Activated CD8-positive, alpha-beta memory T cell treated with anti-CD3 and anti-CD28 coated beads for 36 hours (primary cell): ENCODE measurements around the gene KRT16. TPM values are rescaled to one million over a fixed set of nuclear protein-coding genes. Genes with fewer than 3 reads are reported as not detected.
"Not testable (repeated sequence)": the region's sequence is repeated elsewhere in the genome, so short reads cannot be mapped to it uniquely, and the experiment has no call there.

Source experiments
- CTCF ChIA-PET: fragments of 350-600 bp; sonication (Branson Sonifier 250); formaldehyde crosslinking; loops from one replicate; lab custom pipeline; 2021; ENCODE audit warnings: antibody characterized with exemption; lab: Charles Lee
- POLR2A ChIA-PET: fragments of 350-600 bp; sonication (Branson Sonifier 250); formaldehyde crosslinking; loops from one replicate; lab custom pipeline; 2021; ENCODE audit warnings: antibody characterized with exemption; lab: Charles Lee
- total RNA-seq, 2 experiments: library from RNA; stranded (reverse); gene quantifications; one replicate each; pipeline ENCODE4 v1.2.3, GENCODE V29; 2021

Gene KRT16
- total RNA-seq, 2 experiments from 2014 or later, result not detected

DNA sequence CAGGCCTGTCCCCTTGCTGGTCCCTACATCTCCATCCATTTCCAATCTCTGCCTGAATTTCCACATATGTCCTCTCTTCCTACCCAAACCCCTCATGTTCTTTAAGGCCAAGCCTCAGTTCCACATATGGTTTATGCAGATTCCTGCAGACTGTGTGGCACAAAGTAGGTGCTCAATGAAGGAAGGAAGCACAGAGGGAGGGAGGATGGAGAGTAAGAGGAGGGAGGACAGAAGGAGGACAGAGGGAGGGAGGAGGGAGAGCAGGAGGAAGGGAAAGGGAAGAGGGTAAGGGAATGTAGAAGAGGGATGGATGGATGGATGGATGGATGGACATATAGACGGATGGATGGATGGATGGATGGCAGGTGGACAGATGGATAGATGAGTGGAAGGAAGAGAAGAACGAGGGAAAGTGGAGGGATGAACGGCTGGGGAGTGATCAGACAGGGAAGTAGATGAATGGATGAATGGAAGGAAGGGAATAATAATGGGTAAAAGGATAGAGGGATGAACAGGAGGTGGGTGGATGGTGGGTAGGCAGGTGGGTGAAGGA, 18.1 kb downstream of the KRT16 start:
- ChIA-PET CTCF (interaction anchor here (1.6 kb wide), 1 partner anchor 45 kb away, joined by 5 read pairs; no protein-coding TSS in a partner anchor), POLR2A (no interaction called here)

DNA sequence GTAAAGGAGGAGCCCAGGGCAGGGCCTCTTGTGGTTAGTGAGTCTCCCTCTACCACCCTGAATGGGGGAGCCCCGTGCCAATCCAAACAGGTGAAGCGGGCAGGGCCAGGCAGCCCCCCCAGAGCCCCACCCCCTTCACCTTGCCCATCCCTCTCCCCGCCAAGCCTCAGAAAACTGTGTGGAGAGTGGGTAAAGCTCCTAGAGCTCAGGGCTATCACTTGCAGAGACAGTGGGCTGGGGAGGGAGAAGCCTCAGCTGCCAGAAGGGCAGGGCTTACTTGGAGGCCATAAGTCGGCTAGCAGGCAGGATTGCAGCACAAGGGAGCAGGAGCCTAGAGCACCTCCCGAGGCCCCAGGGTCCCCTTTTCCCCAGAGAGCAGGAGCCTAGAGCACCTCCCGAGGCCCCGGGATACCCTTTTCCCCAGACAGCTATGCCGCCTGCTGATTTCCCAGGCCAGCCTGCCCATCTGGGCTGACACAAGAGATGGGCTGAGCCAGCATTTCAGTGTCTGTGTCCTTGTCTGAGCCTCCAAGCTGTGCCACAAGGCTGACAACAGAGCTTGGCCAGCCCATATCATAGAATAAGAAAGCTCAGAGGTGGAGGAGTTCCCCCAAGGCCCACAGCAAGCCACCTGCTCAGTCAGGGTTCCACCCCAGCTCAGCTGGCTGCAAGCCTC, 19.1 kb downstream of the KRT16 start:
- CTCF ChIA-PET, result interaction anchor here (1.6 kb wide), 1 partner anchor 44 kb away, joined by 5 read pairs; no protein-coding TSS in a partner anchor

DNA sequence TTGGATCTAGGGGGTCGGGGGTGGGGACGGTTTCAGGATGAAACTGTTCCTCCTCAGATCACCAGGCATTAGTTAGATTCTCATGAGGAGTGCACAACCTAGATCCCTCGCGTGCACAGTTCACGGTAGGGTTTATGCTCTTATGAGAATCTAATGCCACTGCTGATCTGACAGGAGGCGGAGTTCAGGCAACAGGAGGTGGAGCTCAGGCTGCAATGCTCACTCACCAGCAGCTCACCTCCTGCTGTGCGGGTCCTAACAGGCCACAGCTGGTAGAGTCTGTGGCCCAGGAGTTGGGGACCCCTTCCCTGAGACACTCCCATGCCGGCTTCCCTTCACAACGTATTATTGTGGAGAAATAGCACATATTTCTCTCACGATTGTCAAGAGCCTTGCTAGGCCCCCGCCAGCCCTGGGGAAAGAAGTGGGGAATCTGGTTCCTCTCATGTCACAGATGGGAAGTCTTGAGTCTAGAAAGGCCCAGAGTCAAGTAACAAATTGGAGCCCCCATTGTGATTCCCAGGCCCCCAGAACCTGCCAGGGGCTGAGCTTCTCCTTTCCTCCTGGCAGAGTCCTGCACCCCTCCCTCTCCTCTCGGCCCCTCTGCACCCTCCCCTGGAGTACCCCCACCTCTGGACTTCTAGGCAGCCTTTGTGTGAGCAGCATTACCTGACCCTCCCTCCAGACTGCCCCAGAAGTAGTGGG, 19.8 kb downstream of the KRT16 start:
- ChIA-PET CTCF (no interaction called here), POLR2A (interaction anchor here (0.6 kb wide), 1 partner anchor 58 kb away, joined by 4 read pairs; no protein-coding TSS in a partner anchor)

More for the DNA sequence above, 19.1 kb downstream of the KRT16 start:
- POLR2A ChIA-PET, result interaction anchor here (0.6 kb wide), 1 partner anchor 58 kb away, joined by 4 read pairs; no protein-coding TSS in a partner anchor

DNA sequence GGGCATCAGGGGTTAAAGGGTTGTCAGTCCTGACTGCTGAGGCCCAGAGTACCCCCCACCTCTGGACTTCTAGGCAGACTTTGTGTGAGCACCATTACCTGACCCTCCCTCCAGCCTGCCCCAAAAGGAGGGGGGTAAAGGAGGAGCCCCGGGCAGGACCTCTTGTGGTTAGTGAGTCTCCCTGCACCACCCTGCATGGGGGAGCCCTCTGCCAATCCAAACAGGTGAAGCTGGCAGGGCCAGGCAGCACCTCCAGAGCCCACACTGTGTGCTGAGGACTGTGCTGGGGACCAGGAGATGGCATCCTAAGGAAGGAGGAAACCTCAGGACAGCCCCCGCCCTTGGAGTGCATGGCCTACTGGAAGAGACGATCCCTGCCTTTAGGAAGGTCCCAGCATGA, 23.3 kb downstream of the KRT16 start:
- CTCF ChIA-PET, result no interaction called here
- POLR2A ChIA-PET, result no interaction called here

DNA sequence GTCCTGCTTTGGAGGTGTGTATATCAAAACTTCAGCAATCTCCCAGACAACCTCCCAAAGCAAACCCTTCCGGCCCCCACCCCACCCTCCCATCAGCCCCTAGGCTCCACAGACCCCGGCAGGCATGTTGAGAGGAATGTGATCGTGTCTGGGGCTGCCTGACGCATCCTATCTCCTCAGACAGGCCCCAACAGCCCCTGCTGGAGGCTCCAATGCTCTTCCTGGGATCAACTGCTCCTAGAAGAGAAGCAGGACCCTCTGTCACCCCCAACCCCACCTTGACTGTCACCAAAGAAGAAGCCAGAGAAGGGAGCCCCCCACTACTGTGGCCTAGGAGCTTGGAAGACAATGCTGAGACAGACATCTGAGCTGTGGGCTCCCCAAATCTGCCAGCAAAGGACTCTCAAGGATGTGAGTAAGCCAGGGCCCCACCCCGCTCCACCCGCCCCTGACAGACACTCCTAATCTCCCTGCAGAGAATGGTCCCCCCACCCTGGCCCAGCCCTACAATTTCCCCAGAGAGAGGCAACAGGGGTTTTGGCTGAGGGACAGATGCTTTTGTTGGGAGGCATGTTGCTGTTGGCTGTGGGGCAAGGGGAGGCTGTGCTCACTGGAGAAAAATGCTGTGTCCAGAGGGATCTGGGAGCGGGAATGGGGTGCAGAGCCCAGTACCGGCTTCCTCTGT, 24.3 kb downstream of the KRT16 start:
- POLR2A ChIA-PET, result no interaction called here
- CTCF ChIA-PET, result no interaction called here

DNA sequence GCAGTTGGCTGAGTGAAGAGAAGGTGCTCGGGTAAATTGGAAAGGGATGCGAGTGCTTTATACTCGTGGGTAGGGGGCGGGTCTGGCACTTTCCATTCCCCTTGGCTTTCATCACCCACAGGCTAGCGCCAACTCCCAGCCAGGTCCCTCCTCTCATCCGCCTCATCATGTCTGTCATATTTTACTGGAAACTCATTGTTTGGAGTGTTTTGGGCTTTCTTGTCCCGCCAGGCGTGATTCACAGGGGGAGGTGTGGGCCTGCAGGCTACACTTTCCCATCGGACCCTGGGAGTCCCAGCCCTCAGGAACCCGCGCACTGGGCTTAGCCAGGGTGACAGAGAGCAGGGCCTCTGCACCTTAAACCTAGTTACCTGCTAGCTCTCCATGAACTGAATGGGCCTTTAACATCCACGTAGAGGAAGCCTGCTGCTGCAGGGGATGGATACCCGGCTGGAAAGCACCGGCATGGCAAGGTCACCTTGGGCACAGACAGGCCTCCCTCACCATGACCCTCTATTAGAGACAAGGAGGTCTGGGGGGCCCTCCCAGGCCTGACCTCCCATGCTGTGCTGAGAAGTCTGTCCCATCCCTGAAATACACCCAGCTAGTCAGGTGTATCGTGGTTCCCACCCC, 25.6 kb downstream of the KRT16 start, which contains the start of gene KRT14:
KRT14 (minus strand) TSS at position 33 of the 633 bp plus-strand sequence. CDS start 61 bp downstream, outside the sequence.
- ChIA-PET CTCF (no interaction called here), POLR2A (no interaction called here)

DNA sequence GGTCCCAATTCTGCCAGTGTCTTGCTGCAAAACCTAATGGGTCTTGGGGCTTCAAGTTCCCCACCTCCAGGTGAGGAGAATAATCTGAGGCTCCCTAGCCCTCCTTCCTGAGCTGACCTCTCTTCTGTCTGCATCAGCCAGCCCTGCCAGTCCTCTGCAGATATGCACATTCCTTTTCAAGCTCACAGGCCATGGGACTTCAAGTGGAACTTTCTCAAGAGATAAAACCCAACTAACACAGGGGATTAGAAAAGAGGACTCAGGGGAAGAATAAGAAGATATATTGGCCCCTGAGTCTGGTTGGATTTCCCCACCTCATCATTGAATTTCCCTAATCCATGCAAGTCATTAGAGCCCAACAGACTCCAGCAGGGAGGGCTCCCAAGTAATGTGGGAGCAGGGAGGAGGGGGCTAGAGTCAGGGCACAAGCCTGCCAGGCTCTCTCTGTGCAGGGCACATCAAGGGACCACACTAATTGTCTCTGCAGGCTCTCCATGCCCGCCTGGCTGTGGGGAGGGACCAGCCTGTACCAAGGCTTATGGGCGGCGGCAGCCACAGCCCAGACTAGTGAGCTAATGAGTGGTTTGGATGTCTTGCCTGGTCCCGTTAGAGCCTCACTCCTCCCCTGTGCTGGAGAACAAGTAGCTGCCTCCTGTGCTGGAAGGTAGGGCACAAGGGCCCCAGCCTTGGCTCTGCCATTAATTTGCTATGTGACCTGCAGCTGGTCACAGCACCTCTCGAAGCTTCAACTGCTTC, 27.1 kb downstream of the KRT16 start:
- ChIA-PET POLR2A (no interaction called here), CTCF (interaction anchor here (2.0 kb wide), 1 partner anchor 63 kb away, joined by 5 read pairs; no protein-coding TSS in a partner anchor)

DNA sequence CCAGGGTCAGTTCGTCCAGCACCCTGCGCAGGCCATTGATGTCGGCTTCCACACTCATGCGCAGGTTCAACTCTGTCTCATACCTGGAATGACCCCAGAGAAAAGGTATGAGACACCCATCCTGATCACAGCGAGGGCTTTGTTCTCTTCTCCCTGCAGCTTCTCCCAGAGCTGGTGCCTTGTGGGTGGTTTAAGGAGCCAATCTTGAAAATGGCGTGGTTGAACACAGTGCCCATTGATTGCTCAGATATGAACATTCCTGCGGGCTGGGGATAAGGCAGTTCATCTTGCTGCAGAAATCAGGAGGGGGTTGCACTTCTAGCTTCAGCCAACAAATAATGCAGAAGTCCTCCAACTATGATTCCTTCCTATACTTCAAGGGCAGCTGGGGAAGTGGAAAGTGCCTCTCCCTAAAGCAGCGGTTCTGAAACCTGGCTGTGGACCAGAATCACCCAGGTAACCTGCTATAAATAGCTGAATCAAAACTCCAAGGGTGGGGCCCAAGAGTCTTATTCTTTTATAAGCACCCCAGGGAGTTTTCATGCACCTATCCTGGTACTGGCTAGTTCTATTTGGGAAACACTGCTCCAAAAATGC, 28.1 kb downstream of the KRT16 start:
- CTCF ChIA-PET, result interaction anchor here (2.0 kb wide), 1 partner anchor 64 kb away, joined by 5 read pairs; no protein-coding TSS in a partner anchor
- POLR2A ChIA-PET, result not testable (repeated sequence)

DNA sequence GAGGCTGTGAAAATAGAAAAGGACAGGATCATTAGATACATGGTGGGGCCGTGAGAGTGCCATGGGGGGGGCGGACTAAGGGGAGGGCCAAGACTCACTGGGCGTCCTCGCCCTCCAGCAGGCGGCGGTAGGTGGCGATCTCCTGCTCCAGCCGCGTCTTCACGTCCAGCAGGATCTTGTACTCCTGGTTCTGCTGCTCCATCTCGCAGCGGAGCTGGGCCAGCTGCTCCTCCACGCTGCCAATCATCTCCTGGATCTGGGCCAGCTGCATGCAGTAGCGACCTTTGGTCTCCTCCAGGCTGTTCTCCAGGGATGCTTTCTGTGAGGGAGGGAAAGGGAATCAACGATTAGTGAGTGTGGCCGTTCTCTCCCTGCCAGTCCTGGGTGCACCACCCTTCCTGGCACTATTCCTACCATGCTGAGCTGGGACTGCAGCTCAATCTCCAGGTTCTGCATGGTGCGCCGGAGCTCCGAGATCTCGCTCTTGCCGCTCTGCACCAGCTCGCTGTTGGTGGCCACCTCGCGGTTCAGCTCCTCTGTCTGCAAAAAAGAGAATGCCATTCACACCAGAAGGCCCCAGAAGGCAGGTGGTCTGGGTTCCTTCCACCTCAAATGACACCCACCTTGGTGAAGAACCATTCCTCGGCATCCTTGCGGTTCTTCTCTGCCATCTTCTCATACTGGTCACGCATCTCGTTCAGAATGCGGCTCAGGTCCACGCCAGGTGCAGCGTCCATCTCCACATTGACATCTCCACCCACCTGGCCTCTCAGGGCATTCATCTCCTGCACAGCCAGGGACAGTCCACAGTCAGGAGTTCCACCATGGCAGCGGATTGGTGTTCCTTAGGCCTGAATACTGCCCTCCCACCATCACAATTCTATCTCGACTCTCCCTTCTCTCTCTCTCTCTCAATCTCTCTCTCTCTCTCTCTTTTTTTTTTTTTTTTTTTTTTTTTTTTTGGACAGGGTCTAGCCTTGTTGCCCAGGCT, 29.1 kb downstream of the KRT16 start:
- CTCF ChIA-PET, result interaction anchor here (2.0 kb wide), 1 partner anchor 65 kb away, joined by 5 read pairs; no protein-coding TSS in a partner anchor
- POLR2A ChIA-PET, result no interaction called here

DNA sequence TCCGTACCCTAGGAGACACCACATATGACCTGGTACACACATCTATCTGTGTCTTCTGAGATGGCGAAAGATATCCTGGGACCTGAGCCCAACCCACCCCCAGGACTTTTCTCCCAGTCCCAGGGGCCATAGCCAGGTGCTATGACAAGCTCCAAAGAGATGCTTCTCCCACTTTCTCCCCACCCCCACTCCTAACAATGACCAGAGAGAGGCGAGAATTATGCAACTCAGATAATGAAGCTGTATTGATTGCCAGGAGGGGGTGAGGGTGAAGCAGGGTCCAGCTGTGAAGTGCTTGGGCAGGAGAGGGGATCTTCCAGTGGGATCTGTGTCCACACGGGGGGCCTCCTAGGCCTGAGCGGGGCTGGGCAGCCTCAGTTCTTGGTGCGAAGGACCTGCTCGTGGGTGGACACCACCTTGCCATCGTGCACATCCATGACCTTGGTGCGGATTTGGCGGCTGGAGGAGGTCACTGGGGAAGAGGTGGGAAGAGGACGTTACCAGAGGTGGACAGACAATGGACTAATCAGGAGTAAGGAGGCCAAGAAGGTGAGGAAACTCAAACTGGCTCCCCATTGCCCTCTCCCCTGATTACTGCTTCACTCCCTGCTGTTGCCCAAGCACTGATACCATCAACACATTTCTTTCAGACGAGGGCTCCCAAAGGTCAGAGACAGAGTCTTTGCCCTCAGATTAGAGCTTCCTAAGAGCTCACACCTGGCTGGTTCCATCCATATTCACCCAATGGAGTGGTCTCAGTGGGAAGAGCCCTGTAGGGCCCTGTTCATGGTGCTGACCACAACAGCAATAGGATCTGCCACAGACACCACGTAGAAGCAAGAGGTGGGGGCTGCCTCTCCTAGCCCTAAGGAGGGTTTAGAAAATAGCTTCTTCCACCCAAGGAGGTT, 30.3 kb downstream of the KRT16 start:
- CTCF ChIA-PET, POLR2A ChIA-PET: not testable (repeated sequence)

DNA sequence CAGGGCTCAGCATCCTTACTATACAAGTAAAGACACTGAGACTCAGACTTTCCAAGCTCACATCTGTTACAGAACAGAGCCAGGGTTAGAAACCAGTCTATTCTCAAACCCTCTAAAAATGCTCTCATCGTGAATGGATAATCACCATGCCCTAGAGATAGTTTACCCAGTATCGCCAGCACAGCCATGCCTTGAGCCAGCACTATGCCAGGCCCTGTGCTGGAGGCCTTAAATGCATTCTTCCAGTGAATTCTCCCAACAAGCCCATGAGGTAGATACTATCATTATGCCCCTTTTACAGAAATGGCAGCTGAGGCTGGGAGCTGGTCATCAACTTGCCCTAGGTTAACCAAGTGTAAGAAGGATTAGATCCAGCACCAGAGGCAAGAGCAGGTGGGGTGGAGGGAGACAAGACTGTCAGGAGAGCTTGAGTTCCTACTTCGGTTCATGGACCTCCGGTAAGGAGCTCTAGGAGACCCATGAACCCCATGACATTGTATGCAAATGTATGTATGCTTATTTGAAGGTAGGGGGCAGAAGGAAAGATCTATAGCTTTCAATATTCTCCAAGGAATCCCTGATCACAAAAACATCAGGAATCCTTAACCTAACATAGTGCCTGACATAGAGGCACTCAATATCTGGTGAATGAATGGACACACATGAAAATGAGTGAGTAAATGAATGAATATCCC, 31.1 kb downstream of the KRT16 start:
- CTCF ChIA-PET, result interaction anchor here (0.9 to 1.0 kb wide), 2 partner anchors 32 to 67 kb away, joined by 3 to 4 read pairs; no protein-coding TSS in a partner anchor

DNA sequence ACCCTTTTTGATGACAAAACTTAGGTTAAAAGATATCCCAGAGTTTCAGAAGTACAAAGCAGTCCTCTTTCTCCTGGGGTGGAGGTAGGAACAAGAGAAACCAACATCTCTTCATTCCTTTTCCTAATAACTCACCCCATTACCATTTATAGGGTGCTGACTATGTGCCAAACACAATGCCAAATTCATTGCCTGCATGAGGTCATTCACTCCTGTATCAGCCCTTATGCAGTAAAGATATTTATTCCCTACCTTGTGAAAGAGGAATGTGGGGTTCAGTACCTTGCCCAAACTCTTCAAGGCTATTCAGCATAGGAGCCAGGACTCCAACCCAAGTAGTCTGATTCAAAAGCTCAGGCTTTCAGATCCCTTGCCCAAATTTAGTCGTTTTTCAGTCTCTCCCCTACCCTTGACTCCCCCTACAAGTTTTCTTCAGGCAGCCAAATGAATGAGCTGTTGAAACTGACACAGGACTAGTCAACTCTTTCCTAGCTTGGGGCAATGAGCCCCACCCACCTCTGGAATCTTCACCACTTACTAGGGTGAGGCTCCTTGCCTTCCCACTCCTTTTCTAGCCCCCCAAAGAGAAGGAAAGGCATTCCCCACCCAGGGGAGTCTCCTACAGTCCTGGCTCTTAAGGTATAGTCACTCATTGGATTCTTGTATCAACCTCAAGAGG, 31.7 kb downstream of the KRT16 start:
- ChIA-PET POLR2A (no interaction called here), CTCF (interaction anchor here (0.9 to 1.0 kb wide), 2 partner anchors 32 to 68 kb away, joined by 3 to 4 read pairs; no protein-coding TSS in a partner anchor)

More for the DNA sequence above, 31.1 kb downstream of the KRT16 start:
- POLR2A ChIA-PET, result no interaction called here

DNA sequence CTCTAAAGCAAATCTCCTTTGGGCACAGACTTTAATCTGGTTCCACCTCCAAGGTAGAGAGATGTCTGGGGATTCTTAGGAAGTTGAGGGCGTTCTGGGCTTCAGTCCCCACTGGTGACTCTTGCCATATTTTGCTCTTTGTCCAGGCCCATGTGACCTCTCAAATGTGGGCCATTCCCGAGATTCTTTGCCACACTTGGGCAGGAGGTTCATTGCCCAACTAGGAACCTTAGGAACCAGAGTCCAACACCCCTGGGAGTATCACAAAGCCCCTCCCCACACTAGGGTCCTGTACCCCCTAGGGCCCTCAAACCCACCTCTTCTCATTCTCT, 32.4 kb downstream of the KRT16 start:
- ChIA-PET POLR2A (no interaction called here), CTCF (interaction anchor here (1.0 to 1.4 kb wide), 3 partner anchors 68 to 723 kb away, joined by 3 to 4 read pairs (median 3); no protein-coding TSS in a partner anchor)

DNA sequence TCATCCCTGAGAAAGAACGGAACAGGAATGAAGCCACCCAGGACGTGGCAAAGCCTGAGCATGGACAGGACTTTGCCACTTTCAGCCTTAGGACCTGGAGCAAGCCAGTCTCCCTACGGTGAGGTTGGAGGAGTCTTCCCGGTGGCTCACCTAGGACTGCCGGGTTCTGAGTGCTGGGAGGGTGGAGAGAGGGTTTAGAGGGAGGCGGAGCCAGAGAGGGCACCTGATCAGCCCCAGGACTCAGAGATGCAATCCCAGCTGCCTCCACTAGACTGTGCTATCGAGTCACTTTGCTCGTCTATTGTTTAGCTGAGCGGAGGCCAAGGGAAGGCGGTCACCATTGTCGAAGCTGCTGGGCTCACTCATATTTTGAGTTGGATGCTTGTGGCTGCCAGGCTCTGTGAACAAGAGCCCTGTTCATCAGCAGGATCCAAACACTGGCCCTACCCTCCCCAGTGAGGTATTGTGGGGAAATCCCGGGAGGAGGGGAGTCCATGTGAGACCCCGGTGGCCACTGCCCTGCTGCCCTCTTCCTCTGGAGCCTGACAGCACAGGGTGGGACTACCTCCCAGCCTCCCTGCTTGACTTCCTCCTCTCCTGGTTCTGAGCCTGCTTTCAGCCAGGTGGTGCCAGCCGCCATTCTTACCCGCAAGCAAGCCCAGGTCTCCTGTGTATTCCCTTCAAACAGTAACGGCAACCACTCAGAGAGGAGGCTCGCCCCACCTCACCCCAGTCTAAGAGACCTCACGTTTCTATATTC, 32.9 kb downstream of the KRT16 start:
- CTCF ChIA-PET, result interaction anchor here (0.5 to 1.6 kb wide), 6 partner anchors 27 to 723 kb away, joined by 3 to 6 read pairs (median 3); no protein-coding TSS in a partner anchor
- POLR2A ChIA-PET, result interaction anchor here (0.6 kb wide), 1 partner anchor 1801 kb away, joined by 4 read pairs; no protein-coding TSS in a partner anchor
